Activated CD4-positive, alpha-beta T cell treated with anti-CD3 and anti-CD28 coated beads, Interleukin-2, amount 10 ng/mL, durations not matched to agents 24 days and 14 days (primary cell): ENCODE data around the gene CYP3A5. TPM values are rescaled to one million over a fixed set of nuclear protein-coding genes. Genes with fewer than 3 reads are reported as not detected.
"Not testable (repeated sequence)": the region's sequence is repeated elsewhere in the genome, so short reads cannot be mapped to it uniquely, and the experiment has no call there.

Source experiments
- DNase-seq: peaks from one replicate; pipeline ENCODE4 v3.0.0; 2022
- H3K27ac Mint-ChIP-seq: one replicate; pipeline ENCODE4 v1.8.0; 2022; ENCODE audit warnings: mild to moderate bottlenecking, mixed read lengths
- H3K27me3 Mint-ChIP-seq: one replicate; pipeline ENCODE4 v1.8.0; 2022; ENCODE audit warnings: mixed read lengths
- H3K36me3 Mint-ChIP-seq: one replicate; pipeline ENCODE4 v1.8.0; 2022; ENCODE audit warnings: low read depth, mild to moderate bottlenecking, mixed read lengths
- H3K4me1 Mint-ChIP-seq: one replicate; pipeline ENCODE4 v1.8.0; 2021; ENCODE audit warnings: mixed read lengths
- H3K4me3 Mint-ChIP-seq: one replicate; pipeline ENCODE4 v1.8.0; 2022; ENCODE audit warnings: mild to moderate bottlenecking, moderate library complexity, mixed read lengths
- H3K9me3 Mint-ChIP-seq: one replicate; pipeline ENCODE4 v1.8.0; 2021; ENCODE audit warnings: mixed read lengths
- intact Hi-C: fragments of 100-400 bp; cut with micrococcal nuclease; formaldehyde crosslinking; loops from one replicate; pipeline ENCODE4 v1.15.1; 2023
- total RNA-seq: library from RNA; stranded (reverse); gene quantifications from 2 replicates; pipeline ENCODE4 v1.2.3, GENCODE V29; 2022

CYP3A5 gene
- total RNA-seq, 1 donor from 2014 or later = not detected

- Mint-ChIP-seq H3K4me1 (peaks cover 8% of the 10 kb centered on the region), H3K4me3 (no peak overlapping the region), H3K27ac (no peak overlapping the region), H3K27me3 (no peaks in the 10 kb centered on the region), H3K36me3 (peaks cover 9% of the 10 kb centered on the region), H3K9me3 (no peaks in the 10 kb centered on the region)
- intact Hi-C loops = no loop called here
- DNase-seq = no peak
Measured at GRCh38 chr7:99669782-99670181, 10.0 kb downstream of the CYP3A5 start.

- Mint-ChIP-seq H3K4me3 (no peak overlapping the region), H3K36me3 (peaks cover 16% of the 10 kb centered on the region), H3K4me1 (peaks cover 7% of the 10 kb centered on the region), H3K9me3 (no peaks in the 10 kb centered on the region), H3K27ac (no peak overlapping the region), H3K27me3 (no peaks in the 10 kb centered on the region)
- DNase-seq = no peak
- intact Hi-C loops = no loop called here
Measured at GRCh38 chr7:99668541-99668940, 11.3 kb downstream of the CYP3A5 start.

- Mint-ChIP-seq H3K27me3 (no peaks in the 10 kb centered on the region), H3K4me1 (peaks cover 7% of the 10 kb centered on the region), H3K27ac (no peak overlapping the region), H3K4me3 (no peak overlapping the region), H3K9me3 (no peaks in the 10 kb centered on the region), H3K36me3 (peaks cover 21% of the 10 kb centered on the region)
- intact Hi-C loops = no loop called here
- no peak for DNase-seq
Measured at GRCh38 chr7:99667179-99667578, 12.6 kb downstream of the CYP3A5 start.

- no peak overlapping the region for H3K4me3 Mint-ChIP-seq
- no peaks in the 10 kb centered on the region for H3K27me3 Mint-ChIP-seq
- H3K27ac Mint-ChIP-seq = no peak overlapping the region
- peaks cover 7% of the 10 kb centered on the region for H3K4me1 Mint-ChIP-seq
- peaks cover 26% of the 10 kb centered on the region for H3K36me3 Mint-ChIP-seq
- DNase-seq = no peak
- intact Hi-C loops = no loop called here
- H3K9me3 Mint-ChIP-seq = no peaks in the 10 kb centered on the region
Measured at GRCh38 chr7:99666013-99666395, 13.8 kb downstream of the CYP3A5 start.

- Mint-ChIP-seq H3K36me3 (peaks cover 27% of the 10 kb centered on the region), H3K9me3 (no peaks in the 10 kb centered on the region), H3K4me3 (no peak overlapping the region), H3K27me3 (no peaks in the 10 kb centered on the region), H3K27ac (no peak overlapping the region), H3K4me1 (peaks cover 7% of the 10 kb centered on the region)
- intact Hi-C loops = no loop called here
- DNase-seq = no peak
Measured at GRCh38 chr7:99665312-99666012, 14.3 kb downstream of the CYP3A5 start.

GRCh38 chr7:99657879-99658278 is 21.9 kb downstream of the CYP3A5 start:
- H3K4me1 Mint-ChIP-seq, H3K27ac Mint-ChIP-seq, intact Hi-C loops, H3K9me3 Mint-ChIP-seq, H3K4me3 Mint-ChIP-seq, H3K27me3 Mint-ChIP-seq, DNase-seq: not testable (repeated sequence)
- H3K36me3 Mint-ChIP-seq = peaks cover 26% of the 10 kb centered on the region

- intact Hi-C loops, H3K27me3 Mint-ChIP-seq, H3K4me1 Mint-ChIP-seq, H3K27ac Mint-ChIP-seq, H3K9me3 Mint-ChIP-seq, H3K4me3 Mint-ChIP-seq, DNase-seq: not testable (repeated sequence)
- peaks cover 23% of the 10 kb centered on the region for H3K36me3 Mint-ChIP-seq
Measured at GRCh38 chr7:99654626-99655025, 25.2 kb downstream of the CYP3A5 start.

GRCh38 chr7:99653754-99654153 is 26.0 kb downstream of the CYP3A5 start:
- peaks cover 4% of the 10 kb centered on the region for H3K9me3 Mint-ChIP-seq
- no peak for DNase-seq
- no peak overlapping the region for H3K27ac Mint-ChIP-seq
- H3K27me3 Mint-ChIP-seq = no peaks in the 10 kb centered on the region
- H3K4me3 Mint-ChIP-seq = no peak overlapping the region
- no peaks in the 10 kb centered on the region for H3K4me1 Mint-ChIP-seq
- peaks cover 29% of the 10 kb centered on the region for H3K36me3 Mint-ChIP-seq
- intact Hi-C loops = no loop called here

GRCh38 chr7:99653269-99653668 is 26.5 kb downstream of the CYP3A5 start:
- intact Hi-C loops, DNase-seq, H3K27me3 Mint-ChIP-seq, H3K4me3 Mint-ChIP-seq, H3K4me1 Mint-ChIP-seq, H3K9me3 Mint-ChIP-seq, H3K27ac Mint-ChIP-seq: not testable (repeated sequence)
- peaks cover 27% of the 10 kb centered on the region for H3K36me3 Mint-ChIP-seq

- Mint-ChIP-seq H3K9me3 (peaks cover 1% of the 10 kb centered on the region), H3K4me1 (no peaks in the 10 kb centered on the region), H3K27ac (no peak overlapping the region), H3K27me3 (no peaks in the 10 kb centered on the region), H3K4me3 (no peak overlapping the region), H3K36me3 (peaks cover 31% of the 10 kb centered on the region)
- no peak for DNase-seq
- intact Hi-C loops = no loop called here
Measured at GRCh38 chr7:99652671-99653070, 27.1 kb downstream of the CYP3A5 start.

GRCh38 chr7:99651290-99651689 is 28.5 kb downstream of the CYP3A5 start:
- H3K4me3 Mint-ChIP-seq = no peak overlapping the region
- no peak overlapping the region for H3K27ac Mint-ChIP-seq

GRCh38 chr7:99648843-99649242 is 31.0 kb downstream of the CYP3A5 start:
- Mint-ChIP-seq H3K27ac (no peak overlapping the region), H3K27me3 (no peaks in the 10 kb centered on the region), H3K4me3 (no peak overlapping the region), H3K36me3 (peaks cover 51% of the 10 kb centered on the region), H3K9me3 (peaks cover 11% of the 10 kb centered on the region), H3K4me1 (peaks cover 1% of the 10 kb centered on the region)
- intact Hi-C loops = no loop called here
- DNase-seq = no peak

More at GRCh38 chr7:99651290-99651689, 28.5 kb downstream of the CYP3A5 start:
- no peaks in the 10 kb centered on the region for H3K4me1 Mint-ChIP-seq
- H3K27me3 Mint-ChIP-seq = no peaks in the 10 kb centered on the region
- H3K36me3 Mint-ChIP-seq = peaks cover 35% of the 10 kb centered on the region
- H3K9me3 Mint-ChIP-seq = peaks cover 3% of the 10 kb centered on the region
- DNase-seq = no peak
- intact Hi-C loops = no loop called here

- Mint-ChIP-seq H3K36me3 (peaks cover 63% of the 10 kb centered on the region), H3K4me1 (peaks cover 18% of the 10 kb centered on the region), H3K27me3 (no peaks in the 10 kb centered on the region), H3K9me3 (peaks cover 11% of the 10 kb centered on the region), H3K27ac (no peak overlapping the region), H3K4me3 (no peak overlapping the region)
- intact Hi-C loops = no loop called here
- no peak for DNase-seq
Measured at GRCh38 chr7:99645590-99645989, 34.2 kb downstream of the CYP3A5 start.

- Mint-ChIP-seq H3K9me3 (peaks cover 11% of the 10 kb centered on the region), H3K36me3 (peaks cover 66% of the 10 kb centered on the region), H3K27ac (no peak overlapping the region), H3K27me3 (no peaks in the 10 kb centered on the region), H3K4me1 (peaks cover 18% of the 10 kb centered on the region), H3K4me3 (no peak overlapping the region)
- intact Hi-C loops = no loop called here
- DNase-seq = no peak
Measured at GRCh38 chr7:99644431-99644830, 35.4 kb downstream of the CYP3A5 start.

- Mint-ChIP-seq H3K9me3 (peaks cover 11% of the 10 kb centered on the region), H3K36me3 (peaks cover 63% of the 10 kb centered on the region), H3K27me3 (no peaks in the 10 kb centered on the region), H3K4me3 (no peak overlapping the region), H3K27ac (no peak overlapping the region), H3K4me1 (peaks cover 18% of the 10 kb centered on the region)
- intact Hi-C loops = no loop called here
- DNase-seq = no peak
Measured at GRCh38 chr7:99643464-99643863, 36.3 kb downstream of the CYP3A5 start.
